GM19397 (cell line): ENCODE results near the gene PGGHG.
"Not testable (repeated sequence)": the region's sequence is repeated elsewhere in the genome, so short reads cannot be mapped to it uniquely, and the experiment has no call there.

Experiments
- ATAC-seq: cut with Tn5 transposase; IDR thresholded peaks from one replicate; pipeline ENCODE4 v1.9.1; 2021; ENCODE audit warnings: mild to moderate bottlenecking, moderate library complexity; ENCODE audit not compliant: unreplicated experiment

PGGHG gene

DNA sequence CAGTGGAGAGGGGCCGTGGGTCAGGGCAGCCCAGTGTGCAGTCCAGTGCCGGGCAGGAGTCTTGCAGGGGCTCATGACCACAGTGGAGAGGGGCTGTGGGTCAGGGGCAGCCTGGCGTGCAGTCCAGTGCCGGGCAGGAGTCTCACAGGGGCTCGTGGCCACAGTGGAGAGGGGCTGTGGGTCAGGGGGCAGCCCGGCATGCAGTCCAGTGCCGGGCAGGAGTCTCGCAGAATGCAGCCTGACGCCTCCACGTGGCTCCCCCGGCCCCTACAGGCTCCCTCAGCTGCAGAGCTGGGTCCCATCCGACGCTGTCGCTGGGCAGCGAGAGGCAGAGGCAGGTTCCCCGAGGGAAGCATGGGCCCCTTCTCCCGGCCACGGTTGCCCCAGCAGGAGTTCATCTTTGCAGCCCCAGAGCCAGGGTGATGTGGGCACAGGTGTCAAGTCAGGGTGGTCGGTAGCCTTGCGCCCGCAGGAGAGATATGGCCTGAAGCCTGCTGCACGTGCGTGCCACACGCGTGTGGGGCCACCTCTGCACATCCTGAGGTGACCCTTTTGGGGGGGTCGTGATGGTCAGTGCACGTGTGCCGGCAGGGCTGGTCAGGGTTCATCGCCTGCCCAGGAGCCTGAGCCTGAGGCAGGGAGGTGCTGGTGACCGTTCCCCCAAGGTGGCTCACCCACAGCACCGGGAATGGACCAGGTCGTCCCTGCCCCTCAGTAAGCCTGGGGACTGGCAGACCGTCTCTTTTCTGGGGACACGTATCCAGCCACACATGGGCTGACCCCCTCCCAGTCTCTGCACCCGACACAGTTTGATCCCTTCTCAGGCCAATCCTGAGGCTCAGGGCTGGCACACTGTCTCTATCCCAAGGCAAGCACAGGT is 7.5 kb downstream of the PGGHG start:
- no peak for ATAC-seq

DNA sequence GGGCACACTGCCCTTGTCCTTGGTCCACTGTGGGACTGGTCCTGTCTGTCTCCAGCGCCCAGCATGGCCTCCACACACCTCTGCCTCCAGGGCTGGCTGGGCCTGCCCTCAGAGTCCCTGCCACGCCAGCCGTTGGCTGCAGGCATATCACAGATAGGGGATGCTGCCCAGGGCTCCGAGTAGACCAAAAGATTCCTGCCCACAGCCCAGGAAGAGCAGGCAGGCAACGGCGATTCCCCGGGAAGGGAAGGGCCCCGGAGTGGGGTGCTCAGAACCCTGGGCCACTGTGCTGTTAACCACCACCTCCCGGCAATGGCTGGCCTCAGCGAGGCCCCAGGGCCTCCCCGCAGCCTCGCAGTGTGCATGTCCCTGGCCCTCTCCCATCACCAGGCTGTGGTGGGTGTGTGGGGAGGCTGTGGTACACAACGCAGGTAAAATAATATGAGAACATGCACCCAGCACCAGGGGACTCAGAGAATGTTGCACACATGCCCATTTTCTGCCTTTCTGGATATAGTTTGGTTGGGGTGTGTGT is 8.2 kb downstream of the PGGHG start:
- no peak for ATAC-seq

- ATAC-seq: no peak
These were observed 8.9 kb downstream of the PGGHG start for GRCh38 chr11:297586-298405.

GRCh38 chr11:298406-299065 is 9.6 kb downstream of the PGGHG start:
- ATAC-seq: no peak

GRCh38 chr11:299081-299891 is 10.4 kb downstream of the PGGHG start, which contains the start of gene IFITM5:
IFITM5 (minus strand) TSS chr11:299526; CDS start chr11:299490, 36 bp downstream.
- ATAC-seq: no peak

- no peak for ATAC-seq
These were observed 11.2 kb downstream of the PGGHG start for GRCh38 chr11:299951-300735.

- ATAC-seq: no peak
These were observed 14.4 kb downstream of the PGGHG start for GRCh38 chr11:303363-303762.

- ATAC-seq: no peak
These were observed 15.2 kb downstream of the PGGHG start for GRCh38 chr11:304061-304506.

GRCh38 chr11:304915-305843 is 16.3 kb downstream of the PGGHG start:
- ATAC-seq: no peak

DNA sequence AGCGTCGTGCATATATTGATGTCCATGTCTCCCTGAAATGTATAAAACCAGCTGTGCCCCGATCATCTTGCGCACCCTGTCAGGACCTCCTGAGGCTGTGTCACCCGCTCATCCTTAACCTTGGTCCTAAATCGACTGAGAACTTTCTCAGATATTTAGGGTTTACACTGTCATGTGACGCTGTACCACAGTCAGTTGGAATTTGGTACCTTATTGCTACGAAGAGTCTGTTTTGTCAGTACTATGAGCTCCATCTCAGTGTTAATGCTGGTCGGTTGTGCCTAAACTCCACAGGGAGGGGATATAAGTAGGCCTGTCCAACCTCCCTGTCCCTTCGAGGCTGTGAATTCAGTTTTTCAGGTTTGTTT is 16.9 kb downstream of the PGGHG start:
- no peak for ATAC-seq

- no peak for ATAC-seq
These were observed 17.9 kb downstream of the PGGHG start for GRCh38 chr11:306645-307371.

DNA sequence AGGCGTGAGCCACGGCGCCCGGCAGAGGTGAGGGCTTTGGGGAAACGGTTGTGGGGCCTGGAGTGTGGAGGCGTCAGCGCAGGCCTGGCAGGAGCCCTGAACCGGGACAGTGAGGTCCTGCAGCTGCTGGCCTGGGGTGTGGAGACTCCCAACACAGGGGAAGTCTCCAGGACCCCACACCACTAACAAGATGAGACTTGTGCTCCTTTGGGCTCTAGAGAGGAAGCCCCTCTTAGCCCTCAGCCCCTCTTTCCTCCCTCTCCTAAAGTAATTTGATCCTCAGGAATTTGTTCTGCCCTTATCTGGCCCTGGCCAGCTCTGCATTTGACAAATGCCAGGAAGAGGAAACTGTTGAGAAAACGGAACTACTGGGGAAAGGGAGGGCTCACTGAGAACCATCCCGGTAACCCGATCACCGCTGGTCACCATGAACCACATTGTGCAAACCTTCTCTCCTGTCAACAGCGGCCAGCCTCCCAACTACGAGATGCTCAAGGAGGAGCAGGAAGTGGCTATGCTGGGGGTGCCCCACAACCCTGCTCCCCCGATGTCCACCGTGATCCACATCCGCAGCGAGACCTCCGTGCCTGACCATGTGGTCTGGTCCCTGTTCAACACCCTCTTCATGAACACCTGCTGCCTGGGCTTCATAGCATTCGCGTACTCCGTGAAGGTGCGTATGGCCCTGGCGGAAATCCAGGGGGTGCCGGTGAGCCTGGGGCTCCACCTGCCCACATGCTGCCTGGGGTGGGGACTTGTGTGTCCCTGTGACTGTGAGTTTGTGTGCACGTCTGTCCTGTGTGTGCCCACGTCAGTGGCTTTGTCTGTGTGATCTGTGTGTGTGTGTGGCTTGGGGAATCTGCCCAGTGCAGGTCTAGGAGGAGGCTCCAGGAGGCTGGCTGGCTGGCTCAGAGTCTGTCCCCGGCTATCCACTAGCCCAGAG is 19.1 kb downstream of the PGGHG start, which contains the start of gene IFITM2:
IFITM2 (plus strand) TSS at position 51 of the 943 bp plus-strand sequence; CDS start at position 428, 377 bp downstream.
- ATAC-seq: not testable (repeated sequence)

- ATAC-seq: not testable (repeated sequence)
These were observed 20.1 kb downstream of the PGGHG start for GRCh38 chr11:308740-309665.

GRCh38 chr11:309979-310572 is 21.1 kb downstream of the PGGHG start:
- ATAC-seq: not testable (repeated sequence)
